ENCODE data around the gene STEAP4. TPM values are rescaled to one million over a fixed set of nuclear protein-coding genes. Genes with fewer than 3 reads are reported as not detected.

Gene STEAP4
- total and polyA plus RNA-seq, 9 of the 15 experiments (the other 6 are each of a cell fraction or from before 2014, with no cell fraction given): 0.07 TPM; not detected in 8

DNA sequence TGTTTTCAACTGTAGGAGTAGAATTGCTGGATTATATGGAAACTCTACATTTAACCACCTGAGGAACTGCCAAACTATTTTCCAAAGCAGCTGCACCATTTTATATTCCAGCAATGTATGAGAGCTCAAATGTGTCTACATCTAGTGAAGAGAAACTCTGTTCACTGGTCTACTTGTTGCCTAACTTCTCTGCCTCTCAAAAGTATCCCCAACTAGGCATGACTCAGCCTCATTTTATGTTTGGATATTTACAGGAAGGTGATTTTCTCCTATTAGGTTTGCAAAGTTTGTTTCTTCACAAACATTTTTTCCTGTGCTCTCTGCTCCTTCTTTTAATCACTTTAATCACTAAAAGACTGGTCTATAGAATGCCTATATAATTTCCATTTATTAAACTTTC lies 49.8 kb downstream of the STEAP4 start:
- CTCF ChIA-PET (ENCODE audit: low intra/inter-chr PET ratio): no interaction called here
- Histone ChIP-seq H3K27ac (ENCODE audit: extremely low read depth, low read depth, low read length) (no peak overlapping the region), H3K4me1 (replicated peaks in 1 of 2; ENCODE audit: control insufficient read depth in 2 of 2, insufficient read depth in 2 of 2, low read length in 2 of 2) (no peaks in the 10 kb centered on the region), H2AFZ (ENCODE audit: low read depth, low read length) (no peak overlapping the region), H3K4me3 (no peak overlapping the region), H3K79me2 (ENCODE audit: control insufficient read depth, insufficient read depth, low read length) (no peaks in the 10 kb centered on the region), H3K9me3 (replicated peaks; ENCODE audit: control insufficient read depth, insufficient read depth, low read depth, low read length) (no peaks in the 10 kb centered on the region; the same call in 1 of the 2 replicates), H3K36me3 (ENCODE audit: control insufficient read depth, insufficient read depth, low read length) (no peaks in the 10 kb centered on the region), H3K4me2 (ENCODE audit: insufficient read depth, low read length) (no peak overlapping the region), H3K27me3 (ENCODE audit: control insufficient read depth in 2 of 2, insufficient read depth in 2 of 2, low read length in 2 of 2) (no peaks in the 10 kb centered on the region), H3K9ac (ENCODE audit: insufficient read depth in 1 of 2, low read depth in 2 of 2, low read length in 2 of 2) (no peak overlapping the region), H3K9me1 (ENCODE audit: control insufficient read depth, insufficient read depth, low read length) (no peaks in the 10 kb centered on the region), H4K20me1 (replicated peaks; ENCODE audit: control insufficient read depth, insufficient read depth, low read length) (no peaks in the 10 kb centered on the region)
- intact Hi-C loops (cut with micrococcal nuclease) (no loop called here), in situ Hi-C loops (cut with MboI) (no loop called here)
- POLR2A ChIA-PET: interaction anchor here (0.8 kb wide), 1 partner anchor 1995 kb away, joined by 3 read pairs; no protein-coding TSS in a partner anchor
- FAIRE-seq: no peak
- no peak for DNase-seq (ENCODE audit: extremely low read depth in 1 of 4, low spot score in 3 of 4)
- BruUV-seq (replicated peaks): no TSS peak
- no peak for ATAC-seq
- TF ChIP-seq YBX1 (IDR thresholded peaks at IDR 0.05) (no peak), ZNF778 (CRISPR knock-in tag; IDR thresholded peaks at IDR 0.05) (no peak), GABPB2 (CRISPR knock-in tag; conservative IDR thresholded peaks at IDR 0.05) (no peak), ZNF239 (CRISPR knock-in tag; IDR thresholded peaks at IDR 0.05) (no peak), PTRF (tag; IDR thresholded peaks at IDR 0.05) (no peak), MAFK (IDR thresholded peaks at IDR 0.05; ENCODE audit: low read length) (no peak), IFI16 (CRISPR knock-in tag; IDR thresholded peaks at IDR 0.05) (no peak), PTTG1 (tag; IDR thresholded peaks at IDR 0.05; ENCODE audit: low read depth) (no peak)
- TF ChIP-seq, protein P1, sequence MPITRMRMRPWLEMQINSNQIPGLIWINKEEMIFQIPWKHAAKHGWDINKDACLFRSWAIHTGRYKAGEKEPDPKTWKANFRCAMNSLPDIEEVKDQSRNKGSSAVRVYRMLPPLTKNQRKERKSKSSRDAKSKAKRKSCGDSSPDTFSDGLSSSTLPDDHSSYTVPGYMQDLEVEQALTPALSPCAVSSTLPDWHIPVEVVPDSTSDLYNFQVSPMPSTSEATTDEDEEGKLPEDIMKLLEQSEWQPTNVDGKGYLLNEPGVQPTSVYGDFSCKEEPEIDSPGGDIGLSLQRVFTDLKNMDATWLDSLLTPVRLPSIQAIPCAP (CRISPR knock-in tag; IDR thresholded peaks at IDR 0.05; ENCODE audit: borderline replicate concordance): no peak
- TF ChIP-seq, protein P2, sequence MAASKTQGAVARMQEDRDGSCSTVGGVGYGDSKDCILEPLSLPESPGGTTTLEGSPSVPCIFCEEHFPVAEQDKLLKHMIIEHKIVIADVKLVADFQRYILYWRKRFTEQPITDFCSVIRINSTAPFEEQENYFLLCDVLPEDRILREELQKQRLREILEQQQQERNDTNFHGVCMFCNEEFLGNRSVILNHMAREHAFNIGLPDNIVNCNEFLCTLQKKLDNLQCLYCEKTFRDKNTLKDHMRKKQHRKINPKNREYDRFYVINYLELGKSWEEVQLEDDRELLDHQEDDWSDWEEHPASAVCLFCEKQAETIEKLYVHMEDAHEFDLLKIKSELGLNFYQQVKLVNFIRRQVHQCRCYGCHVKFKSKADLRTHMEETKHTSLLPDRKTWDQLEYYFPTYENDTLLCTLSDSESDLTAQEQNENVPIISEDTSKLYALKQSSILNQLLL (CRISPR knock-in tag; IDR thresholded peaks at IDR 0.05; ENCODE audit: borderline replicate concordance): no peak
- TF ChIP-seq, protein P3, sequence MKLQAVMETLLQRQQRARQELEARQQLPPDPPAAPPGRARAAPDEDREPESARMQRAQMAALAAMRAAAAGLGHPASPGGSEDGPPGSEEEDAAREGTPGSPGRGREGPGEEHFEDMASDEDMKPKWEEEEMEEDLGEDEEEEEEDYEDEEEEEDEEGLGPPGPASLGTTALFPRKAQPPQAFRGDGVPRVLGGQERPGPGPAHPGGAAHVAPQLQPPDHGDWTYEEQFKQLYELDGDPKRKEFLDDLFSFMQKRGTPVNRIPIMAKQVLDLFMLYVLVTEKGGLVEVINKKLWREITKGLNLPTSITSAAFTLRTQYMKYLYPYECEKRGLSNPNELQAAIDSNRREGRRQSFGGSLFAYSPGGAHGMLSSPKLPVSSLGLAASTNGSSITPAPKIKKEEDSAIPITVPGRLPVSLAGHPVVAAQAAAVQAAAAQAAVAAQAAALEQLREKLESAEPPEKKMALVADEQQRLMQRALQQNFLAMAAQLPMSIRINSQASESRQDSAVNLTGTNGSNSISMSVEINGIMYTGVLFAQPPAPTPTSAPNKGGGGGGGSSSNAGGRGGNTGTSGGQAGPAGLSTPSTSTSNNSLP (IDR thresholded peaks at IDR 0.05; ENCODE audit: borderline replicate concordance, low read depth, low read length): no peak
- TF ChIP-seq, protein P4, sequence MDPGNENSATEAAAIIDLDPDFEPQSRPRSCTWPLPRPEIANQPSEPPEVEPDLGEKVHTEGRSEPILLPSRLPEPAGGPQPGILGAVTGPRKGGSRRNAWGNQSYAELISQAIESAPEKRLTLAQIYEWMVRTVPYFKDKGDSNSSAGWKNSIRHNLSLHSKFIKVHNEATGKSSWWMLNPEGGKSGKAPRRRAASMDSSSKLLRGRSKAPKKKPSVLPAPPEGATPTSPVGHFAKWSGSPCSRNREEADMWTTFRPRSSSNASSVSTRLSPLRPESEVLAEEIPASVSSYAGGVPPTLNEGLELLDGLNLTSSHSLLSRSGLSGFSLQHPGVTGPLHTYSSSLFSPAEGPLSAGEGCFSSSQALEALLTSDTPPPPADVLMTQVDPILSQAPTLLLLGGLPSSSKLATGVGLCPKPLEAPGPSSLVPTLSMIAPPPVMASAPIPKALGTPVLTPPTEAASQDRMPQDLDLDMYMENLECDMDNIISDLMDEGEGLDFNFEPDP (CRISPR knock-in tag; IDR thresholded peaks at IDR 0.05): no peak
